H9 (cell line): Measurements from ENCODE around the gene USP6. TPM values are rescaled to one million over a fixed set of nuclear protein-coding genes. Genes with fewer than 3 reads are reported as not detected.

Experiments
- DNase-seq: peaks from one replicate; pipeline ENCODE4 v3.0.0-alpha.2; 2017
- H2AFZ ChIP-seq: one replicate; pipeline ENCODE4 v1.6.1; 2013; ENCODE audit warnings: mild to moderate bottlenecking, low read length, control low read depth, moderate library complexity
- H2AK5ac ChIP-seq: 2 replicates; pipeline ENCODE4 v1.6.1; 2013; ENCODE audit warnings: low read length, control low read depth, mixed read lengths; ENCODE audit not compliant: insufficient read length
- H2BK120ac ChIP-seq: one replicate; pipeline ENCODE4 v1.6.1; 2013; ENCODE audit warnings: low read depth, mild to moderate bottlenecking, low read length, control low read depth, inconsistent platforms; ENCODE audit not compliant: poor library complexity, severe bottlenecking
- H2BK12ac ChIP-seq: 2 replicates; pipeline ENCODE4 v1.6.1; 2013; ENCODE audit warnings: low read length, control low read depth, mixed read lengths, low read depth; ENCODE audit not compliant: insufficient read length
- H2BK15ac ChIP-seq: 2 replicates; pipeline ENCODE4 v1.6.1; 2013; ENCODE audit warnings: low read depth, low read length, control low read depth
- H2BK20ac ChIP-seq: one replicate; pipeline ENCODE4 v1.6.1; 2013; ENCODE audit warnings: low read depth, mild to moderate bottlenecking, low read length, control low read depth, inconsistent platforms; ENCODE audit not compliant: poor library complexity, severe bottlenecking
- H2BK5ac ChIP-seq: 2 replicates; pipeline ENCODE4 v1.6.1; 2013; ENCODE audit warnings: low read length, control low read depth, mixed read lengths; ENCODE audit not compliant: insufficient read length
- H3K14ac ChIP-seq: 2 replicates; pipeline ENCODE4 v1.6.1; 2013; ENCODE audit warnings: low read length, control low read depth; ENCODE audit not compliant: insufficient read depth
- H3K18ac ChIP-seq: 2 replicates; pipeline ENCODE4 v1.6.1; 2013; ENCODE audit warnings: low read depth, mild to moderate bottlenecking, mixed read lengths, low read length, control low read depth; ENCODE audit not compliant: insufficient read length
- H3K23ac ChIP-seq: 2 replicates; pipeline ENCODE4 v1.6.1; 2013; ENCODE audit warnings: low read length, control low read depth, mixed read lengths, low read depth; ENCODE audit not compliant: insufficient read length
- H3K23me2 ChIP-seq: 2 replicates; pipeline ENCODE4 v1.6.1; 2013; ENCODE audit warnings: low read depth, mild to moderate bottlenecking, mixed read lengths, low read length, control low read depth; ENCODE audit not compliant: insufficient read length, poor library complexity, severe bottlenecking
- H3K27ac ChIP-seq: 2 replicates; pipeline ENCODE4 v1.5.1; 2013; ENCODE audit warnings: low read length, control low read depth, mixed read lengths, low read depth; ENCODE audit not compliant: insufficient read length
- H3K27me3 ChIP-seq: 2 replicates; pipeline ENCODE4 v1.6.1; 2013; ENCODE audit warnings: low read length, control low read depth, inconsistent platforms; ENCODE audit not compliant: insufficient read depth
- H3K4ac ChIP-seq: 2 replicates; pipeline ENCODE4 v1.6.1; 2013; ENCODE audit warnings: low read depth, mild to moderate bottlenecking, control low read depth, inconsistent platforms, low read length, moderate library complexity
- H3K4me1 ChIP-seq: 2 replicates; pipeline ENCODE4 v1.6.1; 2013; ENCODE audit warnings: low read length, control low read depth, inconsistent platforms; ENCODE audit not compliant: insufficient read depth
- H3K4me2 ChIP-seq: 2 replicates; pipeline ENCODE4 v1.6.1; 2013; ENCODE audit warnings: low read length, control low read depth, mixed read lengths; ENCODE audit not compliant: insufficient read length, insufficient read depth
- H3K56ac ChIP-seq: 2 replicates; pipeline ENCODE4 v1.6.1; 2013; ENCODE audit warnings: low read depth, mild to moderate bottlenecking, mixed read lengths, low read length, control low read depth; ENCODE audit not compliant: insufficient read length
- H3K79me1 ChIP-seq: 2 replicates; pipeline ENCODE4 v1.6.1; 2013; ENCODE audit warnings: low read depth, mild to moderate bottlenecking, moderate library complexity, low read length, control low read depth, inconsistent platforms; ENCODE audit not compliant: insufficient read depth, poor library complexity, severe bottlenecking
- H3K79me2 ChIP-seq: 2 replicates; pipeline ENCODE4 v1.6.1; 2013; ENCODE audit warnings: low read length, control low read depth, inconsistent platforms; ENCODE audit not compliant: insufficient read depth
- H3K9ac ChIP-seq: 2 replicates; pipeline ENCODE4 v1.6.1; 2013; ENCODE audit warnings: low read length, control low read depth, mixed read lengths; ENCODE audit not compliant: insufficient read length; ENCODE audit errors: extremely low read depth
- H3K9me3 ChIP-seq: one replicate; pipeline ENCODE4 v1.6.1; 2013; ENCODE audit warnings: low read depth, low read length, inconsistent platforms; ENCODE audit not compliant: control insufficient read depth
- H3T11ph ChIP-seq: one replicate; pipeline ENCODE4 v1.6.1; 2013; ENCODE audit warnings: mild to moderate bottlenecking, low read length, control low read depth, inconsistent platforms
- H4K20me1 ChIP-seq: one replicate; pipeline ENCODE4 v1.6.1; 2013; ENCODE audit not compliant: control insufficient read depth, insufficient read length, insufficient read depth
- H4K5ac ChIP-seq: 2 replicates; pipeline ENCODE4 v1.6.1; 2013; ENCODE audit warnings: low read depth, mild to moderate bottlenecking, mixed read lengths, low read length, control low read depth; ENCODE audit not compliant: insufficient read length
- H4K8ac ChIP-seq: replicated peaks from 2 replicates; pipeline ENCODE4 v1.6.1; 2013; ENCODE audit warnings: low read length, control low read depth, mixed read lengths, low read depth; ENCODE audit not compliant: insufficient read length
- H4K91ac ChIP-seq: 2 replicates; pipeline ENCODE4 v1.6.1; 2013; ENCODE audit warnings: low read depth, mild to moderate bottlenecking, moderate library complexity, mixed read lengths, low read length, control low read depth; ENCODE audit not compliant: insufficient read length
- H3K27ac Mint-ChIP-seq, 3 experiments: 2 replicates in 2 of 3; 3 replicates in 1 of 3; pipeline ENCODE4 v1.8.0; 2020 to 2021; ENCODE audit warnings: mixed read lengths in 3 of 3, mild to moderate bottlenecking in 1 of 3, moderate library complexity in 1 of 3
- H3K27me3 Mint-ChIP-seq: 2 replicates; pipeline ENCODE4 v1.8.0; 2021; ENCODE audit warnings: low read depth, mild to moderate bottlenecking, moderate library complexity, mixed read lengths
- H3K36me3 Mint-ChIP-seq, 3 experiments: 2 replicates in 2 of 3; 3 replicates in 1 of 3; pipeline ENCODE4 v1.8.0; 2020 to 2021; ENCODE audit warnings: low read depth in 3 of 3, mixed read lengths in 3 of 3; ENCODE audit not compliant: insufficient read depth in 1 of 3
- H3K4me1 Mint-ChIP-seq, 2 experiments: 2 replicates each; pipeline ENCODE4 v1.8.0; 2020; ENCODE audit warnings: mixed read lengths in 2 of 2
- H3K4me3 Mint-ChIP-seq, 2 experiments: 2 replicates in 1 of 2; 3 replicates in 1 of 2; pipeline ENCODE4 v1.8.0; 2020 to 2021; ENCODE audit warnings: mild to moderate bottlenecking in 2 of 2, mixed read lengths in 2 of 2, moderate library complexity in 1 of 2
- H3K9me3 Mint-ChIP-seq, 2 experiments: 2 replicates in 1 of 2; 3 replicates in 1 of 2; pipeline ENCODE4 v1.8.0; 2020; ENCODE audit warnings: mild to moderate bottlenecking in 2 of 2, mixed read lengths in 2 of 2, moderate library complexity in 1 of 2
- WGBS: extraction: QIAGEN DNeasy Blood & Tissue Kit; methylation state at CpG from one replicate; pipeline ENCODE4 v1.1.7; 2013; ENCODE audit warnings: missing lambda C conversion rate, low lambda C conversion rate, mixed read lengths; ENCODE audit not compliant: insufficient read length; ENCODE audit errors: extremely low coverage; 5-methylcytosine and 5-hydroxymethylcytosine counted together
- total RNA-seq: library from RNA; stranded (reverse); gene quantifications from 2 replicates; pipeline ENCODE4 v1.2.1, GENCODE V29; 2021
- TF ChIP-seq, protein P1 (sequence below): fragments of 200-600 bp; sonication (generic); conservative IDR thresholded peaks from 3 replicates; pipeline ENCODE4 v1.8.0; 2021; ENCODE audit warnings: antibody characterized with exemption, mild to moderate bottlenecking

Gene USP6
- total RNA-seq, 1 experiment from 2014 or later, result 0.17 TPM

DNA sequence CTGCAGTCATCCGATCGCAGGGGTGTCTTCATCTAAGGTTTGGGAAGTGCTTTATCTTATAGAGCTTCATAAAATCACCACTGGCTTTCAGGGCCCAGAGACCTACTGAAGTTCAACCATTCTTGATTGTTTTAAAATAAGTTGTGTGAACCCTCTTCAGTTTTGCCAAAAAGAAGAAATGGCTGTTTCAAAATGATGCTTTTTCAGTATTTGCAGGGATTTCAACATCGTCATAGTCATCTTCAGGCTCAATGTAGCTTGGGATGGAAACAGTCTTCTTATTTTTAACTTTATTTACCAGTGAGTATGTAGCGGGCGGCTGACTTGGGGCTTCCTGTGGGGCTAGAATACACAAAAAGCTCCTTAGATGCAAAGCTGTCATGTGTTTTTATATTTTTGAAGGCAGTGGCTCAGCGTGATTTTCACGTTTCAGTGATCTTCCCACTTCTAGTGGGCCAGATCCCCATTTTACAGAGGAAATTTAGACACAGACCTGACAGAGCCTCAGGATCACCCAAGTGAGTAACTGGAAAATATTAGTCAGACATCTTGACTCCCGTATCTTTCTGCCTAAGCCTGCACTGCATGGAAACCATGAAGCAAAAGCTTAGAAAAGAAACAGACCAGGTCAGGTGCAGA lies 94.9 kb downstream of the USP6 start:
- no peak for DNase-seq
- Histone ChIP-seq H3K23me2 (no peaks in the 10 kb centered on the region), H3K9me3 (no peaks in the 10 kb centered on the region), H3K56ac (no peak overlapping the region), H4K5ac (no peak overlapping the region), H2BK12ac (no peak overlapping the region), H3K27me3 (no peaks in the 10 kb centered on the region; the same call in 1 of the 2 replicates), H3K4me1 (no peaks in the 10 kb centered on the region), H2BK15ac (no peak overlapping the region), H3K14ac (no peak overlapping the region), H2BK20ac (no peak overlapping the region), H4K20me1 (no peaks in the 10 kb centered on the region), H3K4me2 (no peak overlapping the region), H3K79me2 (no peaks in the 10 kb centered on the region), H3T11ph (no peak overlapping the region), H4K8ac (no peak overlapping the region), H3K9ac (no peak overlapping the region), H2BK5ac (no peak overlapping the region), H3K4ac (no peak overlapping the region), H3K18ac (no peak overlapping the region), H2BK120ac (no peak overlapping the region), H3K79me1 (no peaks in the 10 kb centered on the region), H2AK5ac (no peak overlapping the region), H2AFZ (no peak overlapping the region), H3K23ac (no peak overlapping the region), H3K27ac (no peak overlapping the region), H4K91ac (no peak overlapping the region)
- Mint-ChIP-seq H3K4me3 (no peak overlapping the region), H3K36me3 (no peaks in the 10 kb centered on the region; a peak in 1 of 7 replicates), H3K4me1 (no peaks in the 10 kb centered on the region), H3K27me3 (peaks cover 2% of the 10 kb centered on the region), H3K27ac (no peak overlapping the region), H3K9me3 (no peaks in the 10 kb centered on the region)
- TF ChIP-seq, protein P1, sequence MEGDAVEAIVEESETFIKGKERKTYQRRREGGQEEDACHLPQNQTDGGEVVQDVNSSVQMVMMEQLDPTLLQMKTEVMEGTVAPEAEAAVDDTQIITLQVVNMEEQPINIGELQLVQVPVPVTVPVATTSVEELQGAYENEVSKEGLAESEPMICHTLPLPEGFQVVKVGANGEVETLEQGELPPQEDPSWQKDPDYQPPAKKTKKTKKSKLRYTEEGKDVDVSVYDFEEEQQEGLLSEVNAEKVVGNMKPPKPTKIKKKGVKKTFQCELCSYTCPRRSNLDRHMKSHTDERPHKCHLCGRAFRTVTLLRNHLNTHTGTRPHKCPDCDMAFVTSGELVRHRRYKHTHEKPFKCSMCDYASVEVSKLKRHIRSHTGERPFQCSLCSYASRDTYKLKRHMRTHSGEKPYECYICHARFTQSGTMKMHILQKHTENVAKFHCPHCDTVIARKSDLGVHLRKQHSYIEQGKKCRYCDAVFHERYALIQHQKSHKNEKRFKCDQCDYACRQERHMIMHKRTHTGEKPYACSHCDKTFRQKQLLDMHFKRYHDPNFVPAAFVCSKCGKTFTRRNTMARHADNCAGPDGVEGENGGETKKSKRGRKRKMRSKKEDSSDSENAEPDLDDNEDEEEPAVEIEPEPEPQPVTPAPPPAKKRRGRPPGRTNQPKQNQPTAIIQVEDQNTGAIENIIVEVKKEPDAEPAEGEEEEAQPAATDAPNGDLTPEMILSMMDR, result no peak
- WGBS, result no CpG with 5 or more reads among the region's 8 CpGs
